OCI-LY7 (cell line): Measurements from ENCODE around the gene CNPY1. TPM values are rescaled to one million over a fixed set of nuclear protein-coding genes. Genes with fewer than 3 reads are reported as not detected.

Experiments used
- BruUV-seq: library from RNA; stranded (reverse); fragments of 400-500 nt; replicated peaks from 2 replicates; lab custom pipeline; 2021; lab: Mats Ljungman, UMichigan
- CTCF ChIA-PET: fragments of 300-600 bp; sonication (Branson Sonifier 250); formaldehyde crosslinking; loops from one replicate; lab custom pipeline; 2022; ENCODE audit warnings: antibody characterized with exemption; ENCODE audit not compliant: unreplicated experiment; lab: Charles Lee
- POLR2A ChIA-PET: fragments of 300-600 bp; sonication (Branson Sonifier 250); formaldehyde crosslinking; loops from one replicate; lab custom pipeline; 2022; ENCODE audit warnings: antibody characterized with exemption; lab: Charles Lee
- DNase-seq: peaks from one replicate; pipeline ENCODE4 v3.0.0-alpha.2; 2015; ENCODE audit warnings: low spot score
- H2AFZ ChIP-seq: fragments of 200-600 bp; sonication (generic), shearing (Covaris generic); 2 replicates; pipeline ENCODE4 v1.6.1; 2014; ENCODE audit warnings: mild to moderate bottlenecking, antibody characterized with exemption, low read length, moderate library complexity
- H3K27ac ChIP-seq: fragments of 200-600 bp; sonication (generic); 2 replicates; pipeline ENCODE4 v1.5.1; 2014; ENCODE audit warnings: mixed run types, low read depth, mild to moderate bottlenecking, moderate library complexity, low read length, inconsistent platforms; ENCODE audit not compliant: poor library complexity, severe bottlenecking
- H3K36me3 ChIP-seq: fragments of 200-600 bp; sonication (generic); 2 replicates; pipeline ENCODE4 v1.6.1; 2014; ENCODE audit warnings: mild to moderate bottlenecking, antibody characterized with exemption, low read length, moderate library complexity, mixed read lengths; ENCODE audit not compliant: insufficient read depth
- H3K4me1 ChIP-seq: fragments of 200-600 bp; sonication (generic); 2 replicates; pipeline ENCODE4 v1.5.1; 2014; ENCODE audit warnings: mild to moderate bottlenecking, low read length; ENCODE audit not compliant: insufficient read depth, poor library complexity, severe bottlenecking
- H3K4me2 ChIP-seq: fragments of 200-600 bp; sonication (generic); 2 replicates; pipeline ENCODE4 v1.6.1; 2014; ENCODE audit warnings: mild to moderate bottlenecking, low read length
- H3K4me3 ChIP-seq: fragments of 200-600 bp; sonication (generic); 2 replicates; pipeline ENCODE4 v1.5.1; 2014; ENCODE audit warnings: mild to moderate bottlenecking, low read depth, low read length; ENCODE audit not compliant: poor library complexity, severe bottlenecking
- H3K79me2 ChIP-seq: fragments of 200-600 bp; sonication (generic); 2 replicates; pipeline ENCODE4 v1.6.1; 2016; ENCODE audit warnings: low read depth, mild to moderate bottlenecking, low read length, moderate library complexity, mixed read lengths; ENCODE audit not compliant: insufficient read depth
- H3K9me2 ChIP-seq: fragments of 200-600 bp; sonication (generic); 2 replicates; pipeline ENCODE4 v1.6.1; 2016; ENCODE audit warnings: mild to moderate bottlenecking, low read length, mixed read lengths; ENCODE audit not compliant: insufficient read depth
- H3K9me3 ChIP-seq: fragments of 200-600 bp; sonication (generic); 2 replicates; pipeline ENCODE4 v1.6.1; 2014; ENCODE audit warnings: mild to moderate bottlenecking, mixed run types, low read length, mixed read lengths
- H4K20me1 ChIP-seq: fragments of 200-600 bp; sonication (generic); 2 replicates; pipeline ENCODE4 v1.6.1; 2014; ENCODE audit warnings: mild to moderate bottlenecking, antibody characterized with exemption, low read length, moderate library complexity, mixed read lengths; ENCODE audit not compliant: insufficient read depth
- EZH2phosphoT487 ChIP-seq: fragments of 200-600 bp; sonication (generic); IDR thresholded peaks from 2 replicates; pipeline ENCODE4 v1.6.1; 2018; ENCODE audit warnings: low read depth, borderline replicate concordance, mild to moderate bottlenecking, mixed run types, antibody characterized with exemption, low read length, moderate library complexity, mixed read lengths
- intact Hi-C: fragments of 100-400 bp; cut with micrococcal nuclease; formaldehyde crosslinking; loops from one replicate; pipeline ENCODE4 v1.10.0; 2022; ENCODE audit not compliant: unreplicated experiment
- total RNA-seq, 2 experiments: library from RNA; depleted of rRNA in 1 of 2; stranded (reverse); fragments of >200 nt in 1 of 2; shearing (Covaris generic) in 1 of 2; gene quantifications; 2 replicates each; pipeline ENCODE4 v1.2.3, GENCODE V29; 2014 to 2022
- TF ChIP-seq, protein P1 (sequence below): fragments of 200-600 bp; sonication (generic); conservative IDR thresholded peaks from 2 replicates; pipeline ENCODE4 v1.5.1; 2014; ENCODE audit warnings: mild to moderate bottlenecking, antibody characterized with exemption, low read length, moderate library complexity, mixed read lengths

The CNPY1 gene
- total RNA-seq, 2 experiments from 2014 or later: not detected

GRCh38 chr7:155536451-155536850, 9.9 kb downstream of the CNPY1 start:
- Histone ChIP-seq H3K4me1 (no peaks in the 10 kb centered on the region), H3K9me2 (no peaks in the 10 kb centered on the region), H3K4me3 (no peak overlapping the region), H3K27ac (no peak overlapping the region), H3K4me2 (no peak overlapping the region), H3K9me3 (no peaks in the 10 kb centered on the region), H2AFZ (no peak overlapping the region), H3K36me3 (no peaks in the 10 kb centered on the region), H3K79me2 (no peaks in the 10 kb centered on the region), H4K20me1 (no peaks in the 10 kb centered on the region)
- no peak for TF ChIP-seq EZH2phosphoT487
- TF ChIP-seq, protein P1, sequence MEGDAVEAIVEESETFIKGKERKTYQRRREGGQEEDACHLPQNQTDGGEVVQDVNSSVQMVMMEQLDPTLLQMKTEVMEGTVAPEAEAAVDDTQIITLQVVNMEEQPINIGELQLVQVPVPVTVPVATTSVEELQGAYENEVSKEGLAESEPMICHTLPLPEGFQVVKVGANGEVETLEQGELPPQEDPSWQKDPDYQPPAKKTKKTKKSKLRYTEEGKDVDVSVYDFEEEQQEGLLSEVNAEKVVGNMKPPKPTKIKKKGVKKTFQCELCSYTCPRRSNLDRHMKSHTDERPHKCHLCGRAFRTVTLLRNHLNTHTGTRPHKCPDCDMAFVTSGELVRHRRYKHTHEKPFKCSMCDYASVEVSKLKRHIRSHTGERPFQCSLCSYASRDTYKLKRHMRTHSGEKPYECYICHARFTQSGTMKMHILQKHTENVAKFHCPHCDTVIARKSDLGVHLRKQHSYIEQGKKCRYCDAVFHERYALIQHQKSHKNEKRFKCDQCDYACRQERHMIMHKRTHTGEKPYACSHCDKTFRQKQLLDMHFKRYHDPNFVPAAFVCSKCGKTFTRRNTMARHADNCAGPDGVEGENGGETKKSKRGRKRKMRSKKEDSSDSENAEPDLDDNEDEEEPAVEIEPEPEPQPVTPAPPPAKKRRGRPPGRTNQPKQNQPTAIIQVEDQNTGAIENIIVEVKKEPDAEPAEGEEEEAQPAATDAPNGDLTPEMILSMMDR: no peak
- POLR2A ChIA-PET: interaction anchor here (0.6 kb wide), 1 partner anchor 9 kb away, joined by 7 read pairs; no protein-coding TSS in a partner anchor
- no TSS peak for BruUV-seq
- intact Hi-C loops: loop anchor here (10.0 kb wide), 1 partner anchor 152 kb away; no protein-coding TSS in a partner anchor
- CTCF ChIA-PET: no interaction called here
- DNase-seq: no peak

DNA sequence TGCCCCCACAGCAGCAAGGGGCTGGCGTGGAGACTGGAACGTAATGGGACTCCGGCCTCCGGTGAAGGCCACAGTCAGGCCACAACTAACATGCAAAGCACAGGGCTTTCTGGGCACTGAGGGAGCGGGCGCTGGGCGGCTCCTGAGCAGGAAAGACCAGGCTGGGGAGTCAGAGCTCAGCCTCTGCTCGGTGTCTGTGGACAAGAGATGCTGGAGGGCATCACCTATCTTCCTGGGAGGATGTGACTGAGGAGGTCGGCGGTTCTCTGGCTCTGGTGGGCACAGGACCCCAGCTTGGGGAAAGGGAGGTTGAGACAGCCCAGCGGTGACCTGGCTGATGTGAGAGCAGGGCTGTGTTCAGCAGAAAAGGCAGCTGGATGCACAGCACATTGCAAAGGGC, 11.7 kb downstream of the CNPY1 start:
- H3K27ac ChIP-seq: no peak overlapping the region
- TF ChIP-seq, protein P1: no peak
- TF ChIP-seq EZH2phosphoT487: no peak
- no peaks in the 10 kb centered on the region for H3K79me2 ChIP-seq
- ChIA-PET POLR2A (interaction anchor here (1.4 kb wide), 1 partner anchor 10 kb away, joined by 3 read pairs; no protein-coding TSS in a partner anchor), CTCF (no interaction called here)
- intact Hi-C loops: loop anchor here (10.0 kb wide), 1 partner anchor 150 kb away; no protein-coding TSS in a partner anchor
- no peak overlapping the region for H3K4me3 ChIP-seq
- no peaks in the 10 kb centered on the region for H4K20me1 ChIP-seq
- no peaks in the 10 kb centered on the region for H3K9me3 ChIP-seq
- no peak for DNase-seq
- no peak overlapping the region for H3K4me2 ChIP-seq
- no TSS peak for BruUV-seq
- H2AFZ ChIP-seq: no peak overlapping the region
- no peaks in the 10 kb centered on the region for H3K9me2 ChIP-seq
- H3K36me3 ChIP-seq: no peaks in the 10 kb centered on the region
- no peaks in the 10 kb centered on the region for H3K4me1 ChIP-seq
